ENCODE measurements around the gene ABLIM1. TPM values are rescaled to one million over a fixed set of nuclear protein-coding genes. Genes with fewer than 3 reads are reported as not detected.

Gene ABLIM1
- total RNA-seq, 1 donor from 2014 or later: 70.0 TPM

GRCh38 chr10:114681542-114681941 is 23.5 kb upstream of the ABLIM1 start:
- H3K9me3 Mint-ChIP-seq (ENCODE audit: unreplicated experiment): no peaks in the 10 kb centered on the region
- no peaks in the 10 kb centered on the region for H3K36me3 ChIP-seq (ENCODE audit: insufficient read depth, low read length)
- H3K27ac Mint-ChIP-seq (ENCODE audit: unreplicated experiment): peak overlapping the region; percentile 15
- H2AFZ ChIP-seq (ENCODE audit: low read depth, low read length): no peak overlapping the region
- peaks cover 56% of the 10 kb centered on the region for H3K4me1 Mint-ChIP-seq (ENCODE audit: low read depth, unreplicated experiment)
- DNase-seq (ENCODE audit: low read depth) (no peak), FAIRE-seq (no peak)
- no peaks in the 10 kb centered on the region for H4K20me1 ChIP-seq (ENCODE audit: insufficient read depth, low read length)
- H3K27ac ChIP-seq (ENCODE audit: low read depth, low read length): no peak overlapping the region
- no peaks in the 10 kb centered on the region for H3K79me2 ChIP-seq (ENCODE audit: insufficient read depth, low read length)
- no peaks in the 10 kb centered on the region for H3K27me3 ChIP-seq (ENCODE audit: insufficient read depth, low read length)
- H3K27me3 Mint-ChIP-seq (ENCODE audit: low read depth, unreplicated experiment): no peaks in the 10 kb centered on the region
- H3K9ac ChIP-seq (ENCODE audit: low read length): no peak overlapping the region
- no peaks in the 10 kb centered on the region for H3K9me3 ChIP-seq (ENCODE audit: insufficient read depth, low read depth, low read length)
- no peak overlapping the region for H3K4me3 Mint-ChIP-seq (ENCODE audit: unreplicated experiment)
- peaks cover 43% of the 10 kb centered on the region for H3K4me1 ChIP-seq (ENCODE audit: insufficient read depth, low read length)
- H3K4me3 ChIP-seq (ENCODE audit: insufficient read depth, low read depth, low read length): no peak overlapping the region
- peak overlapping the region; percentile 34 for H3K4me2 ChIP-seq (ENCODE audit: low read length)
- no peaks in the 10 kb centered on the region for H3K36me3 Mint-ChIP-seq (ENCODE audit: low read depth, unreplicated experiment)
- TF ChIP-seq EZH2 (IDR thresholded peaks at IDR 0.05; ENCODE audit: insufficient read depth, low read length): no peak

- H3K27me3 Mint-ChIP-seq (ENCODE audit: low read depth, unreplicated experiment): no peaks in the 10 kb centered on the region
- TF ChIP-seq CTCF (IDR thresholded peaks at IDR 0.05; ENCODE audit: insufficient read depth, low read depth, low read length) (no peak), EZH2 (IDR thresholded peaks at IDR 0.05; ENCODE audit: insufficient read depth, low read length) (no peak)
- H3K36me3 Mint-ChIP-seq (ENCODE audit: low read depth, unreplicated experiment): no peaks in the 10 kb centered on the region
- H3K4me1 Mint-ChIP-seq (ENCODE audit: low read depth, unreplicated experiment): peaks cover 50% of the 10 kb centered on the region
- DNase-seq (ENCODE audit: low read depth): no peak
- Histone ChIP-seq H4K20me1 (ENCODE audit: insufficient read depth, low read length) (no peaks in the 10 kb centered on the region), H3K27me3 (ENCODE audit: insufficient read depth, low read length) (no peaks in the 10 kb centered on the region), H3K27ac (ENCODE audit: low read depth, low read length) (no peak overlapping the region), H3K4me2 (ENCODE audit: low read length) (no peak overlapping the region), H3K9me3 (ENCODE audit: insufficient read depth, low read depth, low read length) (no peaks in the 10 kb centered on the region), H2AFZ (ENCODE audit: low read depth, low read length) (no peak overlapping the region), H3K36me3 (ENCODE audit: insufficient read depth, low read length) (no peaks in the 10 kb centered on the region), H3K4me3 (ENCODE audit: insufficient read depth, low read depth, low read length) (no peak overlapping the region), H3K79me2 (ENCODE audit: insufficient read depth, low read length) (no peaks in the 10 kb centered on the region), H3K9ac (ENCODE audit: low read length) (no peak overlapping the region), H3K4me1 (ENCODE audit: insufficient read depth, low read length) (peaks cover 39% of the 10 kb centered on the region)
- no peaks in the 10 kb centered on the region for H3K9me3 Mint-ChIP-seq (ENCODE audit: unreplicated experiment)
- FAIRE-seq: no peak
- no peak overlapping the region for H3K4me3 Mint-ChIP-seq (ENCODE audit: unreplicated experiment)
- H3K27ac Mint-ChIP-seq (ENCODE audit: unreplicated experiment): no peak overlapping the region
Measured at GRCh38 chr10:114680543-114681117, 22.6 kb upstream of the ABLIM1 start.

GRCh38 chr10:114679552-114679951 is 21.5 kb upstream of the ABLIM1 start:
- Histone ChIP-seq H3K27me3 (ENCODE audit: insufficient read depth, low read length) (no peaks in the 10 kb centered on the region), H3K4me2 (ENCODE audit: low read length) (no peak overlapping the region), H4K20me1 (ENCODE audit: insufficient read depth, low read length) (no peaks in the 10 kb centered on the region), H3K4me1 (ENCODE audit: insufficient read depth, low read length) (peaks cover 29% of the 10 kb centered on the region), H2AFZ (ENCODE audit: low read depth, low read length) (no peak overlapping the region), H3K9ac (ENCODE audit: low read length) (no peak overlapping the region), H3K79me2 (ENCODE audit: insufficient read depth, low read length) (no peaks in the 10 kb centered on the region), H3K36me3 (ENCODE audit: insufficient read depth, low read length) (no peaks in the 10 kb centered on the region), H3K4me3 (ENCODE audit: insufficient read depth, low read depth, low read length) (no peak overlapping the region), H3K9me3 (ENCODE audit: insufficient read depth, low read depth, low read length) (no peaks in the 10 kb centered on the region), H3K27ac (ENCODE audit: low read depth, low read length) (no peak overlapping the region)
- Mint-ChIP-seq H3K27me3 (ENCODE audit: low read depth, unreplicated experiment) (no peaks in the 10 kb centered on the region), H3K9me3 (ENCODE audit: unreplicated experiment) (no peaks in the 10 kb centered on the region), H3K36me3 (ENCODE audit: low read depth, unreplicated experiment) (no peaks in the 10 kb centered on the region), H3K4me3 (ENCODE audit: unreplicated experiment) (no peak overlapping the region), H3K4me1 (ENCODE audit: low read depth, unreplicated experiment) (peaks cover 39% of the 10 kb centered on the region), H3K27ac (ENCODE audit: unreplicated experiment) (no peak overlapping the region)
- TF ChIP-seq EZH2 (IDR thresholded peaks at IDR 0.05; ENCODE audit: insufficient read depth, low read length) (no peak), CTCF (IDR thresholded peaks at IDR 0.05; ENCODE audit: insufficient read depth, low read depth, low read length) (no peak)
- no peak for FAIRE-seq
- DNase-seq (ENCODE audit: low read depth): no peak
